DOHH2 (cell line): ENCODE results near the gene PCCA.

ENCODE experiments used
- H3F3A ChIP-seq: fragments of 200-600 bp; sonication (generic), shearing (Covaris generic); 2 replicates; pipeline ENCODE4 v1.6.0; 2016; ENCODE audit warnings: antibody characterized with exemption, mild to moderate bottlenecking; ENCODE audit not compliant: control insufficient read depth, insufficient read depth
- H3K27ac ChIP-seq: fragments of 200-600 bp; sonication (generic); 2 replicates; pipeline ENCODE4 v1.5.1; 2014; ENCODE audit warnings: low read depth, mild to moderate bottlenecking, low read length, moderate library complexity
- H3K27me3 ChIP-seq: fragments of 200-600 bp; sonication (generic); 2 replicates; pipeline ENCODE4 v1.6.1; 2014; ENCODE audit warnings: mild to moderate bottlenecking, low read length, mixed read lengths; ENCODE audit not compliant: control insufficient read depth
- H3K36me3 ChIP-seq: fragments of 200-600 bp; sonication (generic); 2 replicates; pipeline ENCODE4 v1.6.1; 2014; ENCODE audit warnings: mild to moderate bottlenecking, low read length, moderate library complexity, mixed read lengths; ENCODE audit not compliant: control insufficient read depth
- H3K4me1 ChIP-seq: fragments of 200-600 bp; sonication (generic); 2 replicates; pipeline ENCODE4 v1.6.1; 2014; ENCODE audit warnings: mild to moderate bottlenecking, low read length, mixed read lengths; ENCODE audit not compliant: control insufficient read depth
- H3K4me2 ChIP-seq: fragments of 200-600 bp; sonication (generic); 2 replicates; pipeline ENCODE4 v1.6.0; 2014; ENCODE audit warnings: mild to moderate bottlenecking, low read length, moderate library complexity
- H3K4me3 ChIP-seq: fragments of 200-600 bp; sonication (generic); 2 replicates; pipeline ENCODE4 v1.5.1; 2014; ENCODE audit warnings: mild to moderate bottlenecking, low read length, mixed read lengths
- H3K79me2 ChIP-seq: fragments of 200-600 bp; sonication (generic); 2 replicates; pipeline ENCODE4 v1.6.1; 2014; ENCODE audit warnings: mild to moderate bottlenecking, low read length, mixed read lengths; ENCODE audit not compliant: control insufficient read depth
- H3K9me2 ChIP-seq: fragments of 200-600 bp; sonication (generic); replicated peaks from 2 replicates; pipeline ENCODE4 v1.6.1; 2014; ENCODE audit warnings: mild to moderate bottlenecking, low read length, mixed read lengths; ENCODE audit not compliant: control insufficient read depth
- H3K9me3 ChIP-seq: fragments of 200-600 bp; sonication (generic); 2 replicates; pipeline ENCODE4 v1.6.1; 2014; ENCODE audit warnings: antibody characterized with exemption, low read length, mixed read lengths; ENCODE audit not compliant: control insufficient read depth, insufficient read depth
- H4K20me1 ChIP-seq: fragments of 200-600 bp; sonication (generic); 2 replicates; pipeline ENCODE4 v1.6.0; 2014; ENCODE audit warnings: low read depth, mild to moderate bottlenecking, antibody characterized with exemption, low read length, moderate library complexity; ENCODE audit not compliant: control insufficient read depth, insufficient read depth
- CTCF ChIP-seq: fragments of 200-600 bp; sonication (generic); IDR thresholded peaks from one replicate; pipeline ENCODE4 v1.5.1; 2014; ENCODE audit warnings: antibody characterized with exemption, mild to moderate bottlenecking, low read depth, low read length; ENCODE audit not compliant: poor library complexity, severe bottlenecking
- EZH2phosphoT487 ChIP-seq: fragments of 200-600 bp; sonication (generic); IDR thresholded peaks from 2 replicates; pipeline ENCODE4 v1.6.1; 2017; ENCODE audit warnings: borderline replicate concordance, mild to moderate bottlenecking, antibody characterized with exemption, low read length, moderate library complexity, mixed read lengths

The PCCA gene

GRCh38 chr13:100526318-100527000 is 437.6 kb downstream of the PCCA start:
- no peak overlapping the region for H3K4me3 ChIP-seq
- no peaks in the 10 kb centered on the region for H3K9me2 ChIP-seq
- no peak overlapping the region for H3K4me2 ChIP-seq
- no peaks in the 10 kb centered on the region for H3K36me3 ChIP-seq
- H4K20me1 ChIP-seq: no peaks in the 10 kb centered on the region
- no peaks in the 10 kb centered on the region for H3F3A ChIP-seq
- TF ChIP-seq CTCF: no peak
- H3K4me1 ChIP-seq: no peaks in the 10 kb centered on the region
- H3K79me2 ChIP-seq: no peaks in the 10 kb centered on the region
- H3K27ac ChIP-seq: no peak overlapping the region
- H3K27me3 ChIP-seq: no peaks in the 10 kb centered on the region
- no peaks in the 10 kb centered on the region for H3K9me3 ChIP-seq

GRCh38 chr13:100527644-100528043 is 438.8 kb downstream of the PCCA start:
- TF ChIP-seq CTCF (no peak), EZH2phosphoT487 (no peak)
- H3K9me2 ChIP-seq: no peaks in the 10 kb centered on the region
- H4K20me1 ChIP-seq: no peaks in the 10 kb centered on the region
- H3K4me3 ChIP-seq: no peak overlapping the region
- no peak overlapping the region for H3K4me2 ChIP-seq
- H3K36me3 ChIP-seq: no peaks in the 10 kb centered on the region
- H3F3A ChIP-seq: no peaks in the 10 kb centered on the region
- no peaks in the 10 kb centered on the region for H3K79me2 ChIP-seq
- H3K27ac ChIP-seq: no peak overlapping the region
- no peaks in the 10 kb centered on the region for H3K9me3 ChIP-seq
- no peaks in the 10 kb centered on the region for H3K4me1 ChIP-seq
- H3K27me3 ChIP-seq: no peaks in the 10 kb centered on the region

- no peak overlapping the region for H3K4me3 ChIP-seq
- no peaks in the 10 kb centered on the region for H4K20me1 ChIP-seq
- no peak overlapping the region for H3K27ac ChIP-seq
- H3K36me3 ChIP-seq: no peaks in the 10 kb centered on the region
- TF ChIP-seq CTCF: no peak
- TF ChIP-seq EZH2phosphoT487: no peak
- H3K9me3 ChIP-seq: no peaks in the 10 kb centered on the region
- H3K4me1 ChIP-seq: no peaks in the 10 kb centered on the region
- no peaks in the 10 kb centered on the region for H3K9me2 ChIP-seq
- H3K79me2 ChIP-seq: no peaks in the 10 kb centered on the region
- no peak overlapping the region for H3K4me2 ChIP-seq
- H3F3A ChIP-seq: no peaks in the 10 kb centered on the region
- no peaks in the 10 kb centered on the region for H3K27me3 ChIP-seq
Measured at GRCh38 chr13:100528353-100528752, 439.5 kb downstream of the PCCA start.
